Activated CD4-positive, alpha-beta T cell treated with anti-CD3 and anti-CD28 coated beads for 1 hour (primary cell): ENCODE measurements around the gene OTOS.

ENCODE experiments used
- DNase-seq: peaks from one replicate; pipeline ENCODE4 v3.0.0-alpha.2; 2020

OTOS gene

DNA sequence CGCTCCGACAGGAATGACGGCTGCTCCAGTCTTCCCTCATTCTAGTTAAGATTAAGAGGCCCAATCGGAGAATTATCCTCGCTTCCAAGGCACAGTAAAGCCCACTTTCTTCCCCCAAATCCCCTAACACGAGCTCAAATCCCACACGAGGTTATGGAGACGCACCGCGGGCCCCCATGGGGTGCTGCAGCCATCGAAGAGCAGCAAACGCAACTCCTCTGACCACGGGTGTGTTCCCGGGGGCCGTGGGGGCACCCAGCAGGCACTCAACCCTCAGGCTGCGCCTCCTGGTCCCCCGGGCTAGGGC is 4.8 kb downstream of the OTOS start:
- DNase-seq, result no peak

GRCh38 chr2:240134956-240135520 is 5.4 kb downstream of the OTOS start:
- no peak for DNase-seq

GRCh38 chr2:240134466-240134865 is 6.0 kb downstream of the OTOS start:
- DNase-seq, result no peak

GRCh38 chr2:240133401-240133800 is 7.1 kb downstream of the OTOS start:
- DNase-seq, result no peak

GRCh38 chr2:240132651-240132980 is 7.8 kb downstream of the OTOS start:
- DNase-seq, result no peak

DNA sequence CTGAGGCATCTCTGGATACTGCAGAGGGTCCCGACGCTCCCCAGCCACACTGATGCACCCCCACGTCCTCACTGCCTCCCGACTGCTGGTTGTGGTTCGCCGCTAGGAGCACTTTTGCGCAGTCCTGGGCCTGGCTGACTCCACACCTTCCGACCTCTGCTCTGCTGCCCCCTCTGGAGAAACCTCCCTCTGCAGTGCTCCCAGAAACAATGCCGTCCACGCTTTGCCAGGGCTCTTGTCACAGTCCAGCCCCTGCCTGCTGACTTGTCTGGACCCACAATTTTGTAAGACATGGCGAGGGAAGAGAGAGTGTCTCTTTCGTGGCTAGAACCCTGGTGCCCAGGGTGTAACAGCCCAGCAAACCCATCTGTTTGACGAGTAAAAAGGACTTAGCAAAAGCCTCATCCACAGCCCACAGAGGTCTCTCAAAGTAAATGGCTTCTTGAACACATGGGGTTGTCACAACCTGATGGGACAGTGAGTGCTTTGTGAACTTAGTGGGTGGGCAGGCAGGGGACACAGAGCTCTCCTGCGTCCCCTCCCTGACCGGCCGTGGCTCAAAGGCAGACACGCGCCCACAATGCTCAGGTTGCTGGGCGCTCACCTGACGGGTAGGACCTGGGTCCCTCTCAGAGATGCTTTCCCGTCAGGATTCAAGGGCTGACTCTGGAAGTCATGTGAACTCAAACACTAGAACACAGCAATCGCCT is 8.4 kb downstream of the OTOS start:
- DNase-seq, result no peak

GRCh38 chr2:240131296-240131695 is 9.2 kb downstream of the OTOS start:
- DNase-seq, result no peak

DNA sequence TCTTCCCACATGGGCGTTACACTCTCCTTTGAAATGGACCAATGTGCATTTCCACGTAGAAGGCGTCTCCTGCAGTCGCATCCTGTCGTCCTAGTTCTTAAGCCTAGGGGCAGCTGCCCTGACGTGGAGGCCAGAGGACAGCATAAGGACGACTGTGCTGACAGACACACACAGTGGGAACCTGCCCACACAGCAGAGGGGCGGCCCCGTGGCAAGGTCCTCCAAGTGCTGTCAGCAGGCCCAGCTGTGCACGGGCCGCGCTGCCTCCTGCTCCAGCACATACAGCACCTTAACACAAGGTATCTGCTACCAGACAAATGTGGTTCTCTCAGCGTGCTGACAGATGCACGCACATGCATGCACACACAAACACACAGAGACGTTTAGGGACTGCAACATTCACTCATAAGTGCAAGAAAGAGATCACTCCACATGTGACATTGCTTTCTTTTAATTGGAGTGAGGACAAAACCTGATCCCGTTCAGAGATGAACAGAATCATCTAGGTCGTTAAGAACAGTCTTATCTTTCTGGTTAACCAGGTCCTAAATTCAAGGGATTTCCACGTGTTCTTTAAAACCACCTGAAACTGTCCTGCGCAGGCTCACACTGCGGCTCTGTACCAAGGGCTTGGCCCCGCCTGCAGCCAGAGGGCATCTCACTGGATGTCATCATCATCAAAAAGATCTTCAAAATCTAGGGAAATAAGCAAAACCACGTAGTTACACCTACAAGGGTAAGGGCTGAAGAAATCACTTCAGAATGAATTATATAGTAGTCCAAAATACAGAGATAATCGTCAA is 9.9 kb downstream of the OTOS start:
- no peak for DNase-seq

DNA sequence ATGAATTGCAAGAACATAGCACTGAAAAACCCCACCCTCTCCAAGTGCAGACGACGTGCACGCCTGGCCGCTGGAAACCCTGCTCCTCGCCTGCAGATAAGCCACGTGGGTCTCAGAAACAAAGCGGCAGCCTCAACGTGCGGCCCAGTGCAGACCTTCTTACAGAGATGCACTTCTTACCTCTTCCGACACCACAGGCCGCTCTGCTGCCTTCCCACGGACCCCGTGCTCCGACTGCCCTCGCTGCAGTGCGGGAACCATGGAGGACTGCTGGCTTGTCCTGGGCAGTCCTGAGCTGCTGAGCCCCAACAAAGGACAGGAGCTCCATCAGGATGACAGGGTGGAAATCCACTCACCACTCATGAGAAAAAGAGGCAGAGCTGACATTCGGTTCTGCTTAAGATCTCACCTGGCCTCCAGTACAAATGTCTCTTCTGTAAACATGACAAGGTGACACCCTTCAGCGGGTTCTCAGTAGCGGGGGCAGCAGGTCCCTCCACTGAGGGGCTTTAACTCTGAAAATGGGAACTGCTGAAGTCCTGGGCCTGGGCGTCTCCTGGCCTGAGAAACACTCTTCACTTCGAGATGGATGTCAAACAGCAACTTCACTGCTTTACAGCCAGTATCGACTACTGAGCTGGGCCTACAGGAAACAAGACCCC is 10.6 kb downstream of the OTOS start:
- DNase-seq, result no peak

DNA sequence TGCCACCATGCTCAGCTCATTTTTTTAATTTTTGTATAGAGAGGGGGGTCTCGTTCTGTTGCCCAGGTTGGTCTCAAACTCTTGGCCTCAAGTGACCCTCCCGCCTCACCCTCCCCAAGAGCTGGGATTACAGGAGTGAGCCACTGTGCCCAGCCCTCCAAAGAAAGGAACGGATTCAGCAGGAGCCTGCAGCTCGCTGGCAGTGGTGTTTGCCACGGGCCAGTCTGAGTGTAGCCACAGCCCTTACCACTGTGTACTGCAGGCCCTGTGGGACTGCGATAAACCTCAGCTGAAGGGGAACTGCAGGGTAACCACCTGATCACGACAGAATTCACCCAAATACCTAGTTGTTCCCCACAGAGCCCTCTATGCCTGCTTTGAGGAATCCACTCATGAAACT is 11.1 kb downstream of the OTOS start:
- no peak for DNase-seq

DNA sequence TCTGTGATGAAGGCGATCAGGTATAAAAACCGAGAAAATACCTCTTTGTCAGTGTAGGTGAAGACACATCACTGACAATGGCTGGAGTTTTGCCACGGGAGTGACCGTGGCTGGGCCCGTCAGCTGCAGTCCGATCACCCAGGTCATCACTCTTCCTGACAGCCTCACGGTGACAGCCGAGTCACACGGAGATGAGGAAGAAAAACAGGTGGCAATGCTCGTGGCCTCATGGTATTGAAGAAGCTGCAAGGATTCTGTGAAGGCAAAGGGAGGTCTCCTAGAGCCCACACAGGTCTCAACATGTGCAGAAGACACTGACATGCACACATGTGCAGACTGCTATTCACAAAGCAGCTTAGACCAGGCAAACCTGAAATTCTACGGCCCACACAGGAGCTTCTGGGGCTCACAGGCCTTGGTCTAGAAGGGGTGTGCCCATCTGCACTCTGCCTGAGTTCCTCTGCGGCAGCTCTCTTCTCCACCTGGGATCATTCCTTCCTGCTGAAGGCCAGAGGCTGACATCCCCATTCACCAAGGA is 11.8 kb downstream of the OTOS start:
- DNase-seq, result no peak

DNA sequence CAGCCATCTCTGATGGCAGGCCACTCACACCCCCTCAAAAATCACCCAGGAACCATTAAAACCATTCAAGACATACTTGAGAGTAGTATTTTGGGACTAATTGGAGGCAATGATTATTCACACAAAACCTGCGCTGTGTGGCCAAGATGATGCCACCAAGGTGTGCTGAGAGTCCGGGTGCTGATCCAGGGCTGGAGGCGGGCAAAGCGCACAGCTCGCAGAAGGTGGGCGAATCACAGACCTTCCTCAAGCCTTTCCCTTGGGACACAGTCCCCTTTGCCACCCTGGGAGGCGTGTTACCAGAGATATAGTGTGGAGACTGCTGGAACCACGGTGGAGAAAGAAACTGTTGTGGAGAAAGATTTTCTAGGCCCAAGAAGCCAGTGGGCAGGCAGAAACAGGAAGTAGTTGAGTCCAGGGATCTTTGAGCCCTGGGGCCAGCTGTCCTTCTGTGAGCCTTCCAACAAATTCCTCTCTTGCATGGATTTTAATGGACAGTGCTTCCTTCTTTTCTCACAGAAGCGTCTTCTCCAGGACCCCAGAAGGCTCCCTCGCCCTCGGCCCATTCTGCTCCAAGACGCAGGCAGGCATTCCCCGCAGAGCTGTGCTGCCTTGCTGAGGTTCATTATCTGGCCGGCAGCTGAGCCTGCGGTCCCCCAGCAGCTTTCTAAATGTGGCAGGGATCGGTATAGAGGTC is 12.4 kb downstream of the OTOS start:
- no peak for DNase-seq

DNA sequence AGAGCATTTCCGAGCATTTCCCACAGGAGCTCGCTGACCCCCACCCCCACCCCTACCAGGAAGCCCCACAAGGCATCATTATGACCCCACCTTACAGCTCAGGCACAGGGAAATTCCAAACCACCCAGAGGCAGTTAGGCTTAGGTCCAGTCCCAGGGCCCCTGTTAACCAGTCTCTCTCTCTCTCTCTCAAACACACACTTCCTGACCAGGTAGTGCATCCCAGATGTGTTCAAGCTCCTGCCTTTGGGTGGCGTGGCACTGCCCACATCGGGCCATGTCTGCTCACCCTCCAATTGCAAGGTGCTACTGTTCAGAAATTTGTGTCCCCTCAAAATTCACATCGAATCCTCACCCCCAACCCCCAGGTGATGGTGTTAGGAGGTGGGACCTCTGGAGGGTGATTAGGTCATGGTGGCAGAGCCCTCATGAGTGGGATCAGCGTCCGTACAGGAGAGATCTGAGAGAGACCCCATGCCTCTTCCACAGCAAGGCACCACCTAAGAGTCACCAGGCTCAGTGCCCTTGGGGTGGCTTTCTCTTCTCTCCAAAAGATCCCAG is 13.2 kb downstream of the OTOS start:
- no peak for DNase-seq

GRCh38 chr2:240126731-240127130 is 13.7 kb downstream of the OTOS start:
- no peak for DNase-seq

- no peak for DNase-seq
Observed at GRCh38 chr2:240125742-240126141, 14.7 kb downstream of the OTOS start.

- DNase-seq, result no peak
Observed at GRCh38 chr2:240124651-240125030, 15.8 kb downstream of the OTOS start.

DNA sequence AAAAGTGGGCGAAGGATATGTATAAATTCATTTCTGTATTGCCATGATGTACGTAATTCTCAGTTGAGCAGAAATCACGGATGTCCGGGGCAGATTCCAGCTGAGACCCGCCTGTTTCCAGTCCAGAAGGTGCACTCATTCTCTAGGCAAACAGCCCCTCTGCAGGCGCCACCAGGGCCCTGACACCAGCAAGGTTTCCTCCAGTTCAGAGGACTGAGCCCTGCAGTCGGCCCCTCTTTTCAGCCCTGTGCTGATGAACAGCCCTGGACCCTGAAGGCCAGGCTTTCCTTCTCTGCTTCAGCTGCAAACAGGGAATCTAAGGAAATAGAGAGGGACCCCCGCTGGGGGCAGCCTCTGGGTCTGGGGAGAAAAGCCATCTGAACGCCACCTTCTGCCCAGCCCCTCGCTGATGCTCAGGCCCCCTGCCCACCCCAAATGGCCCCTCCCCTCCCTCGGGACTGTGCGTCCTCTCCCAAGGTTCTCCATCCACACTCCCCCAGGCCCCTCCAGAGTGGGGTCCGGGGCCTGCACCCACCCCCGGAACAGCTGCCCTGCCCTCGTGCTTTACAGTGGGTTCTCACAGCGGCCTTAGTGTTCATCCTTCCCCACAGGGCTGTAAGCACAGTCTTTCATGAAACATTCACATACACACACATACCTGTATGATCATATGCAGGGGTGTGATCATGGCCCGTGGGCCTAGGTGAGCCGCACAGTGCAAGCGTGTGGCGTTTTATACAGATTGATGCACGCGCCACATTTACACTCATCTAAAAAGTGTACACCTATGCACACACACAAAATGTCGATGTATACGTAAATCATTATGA is 16.4 kb downstream of the OTOS start:
- DNase-seq, result no peak

- DNase-seq, result no peak
Observed at GRCh38 chr2:240121675-240122074, 18.8 kb downstream of the OTOS start.

- no peak for DNase-seq
Observed at GRCh38 chr2:240121190-240121589, 19.3 kb downstream of the OTOS start.

DNA sequence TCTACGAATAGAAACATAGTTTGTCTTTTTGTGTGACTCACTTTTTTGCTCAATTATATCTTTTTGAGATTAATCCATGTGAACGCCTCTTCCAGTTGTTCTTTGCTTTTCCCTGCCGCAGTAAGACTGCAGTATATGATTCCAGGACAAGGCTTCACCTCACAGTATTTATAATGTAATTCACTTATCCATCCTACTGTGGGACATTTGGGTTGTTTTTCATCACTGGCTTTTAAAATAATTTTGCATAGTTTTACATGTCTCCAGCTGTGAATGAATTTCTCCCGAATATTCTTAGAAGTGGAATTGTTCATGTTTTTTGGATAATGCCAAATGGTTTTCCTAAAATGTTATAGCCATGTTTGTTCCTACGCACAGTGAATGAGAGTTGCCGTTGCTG is 26.2 kb downstream of the OTOS start:
- no peak for DNase-seq

DNA sequence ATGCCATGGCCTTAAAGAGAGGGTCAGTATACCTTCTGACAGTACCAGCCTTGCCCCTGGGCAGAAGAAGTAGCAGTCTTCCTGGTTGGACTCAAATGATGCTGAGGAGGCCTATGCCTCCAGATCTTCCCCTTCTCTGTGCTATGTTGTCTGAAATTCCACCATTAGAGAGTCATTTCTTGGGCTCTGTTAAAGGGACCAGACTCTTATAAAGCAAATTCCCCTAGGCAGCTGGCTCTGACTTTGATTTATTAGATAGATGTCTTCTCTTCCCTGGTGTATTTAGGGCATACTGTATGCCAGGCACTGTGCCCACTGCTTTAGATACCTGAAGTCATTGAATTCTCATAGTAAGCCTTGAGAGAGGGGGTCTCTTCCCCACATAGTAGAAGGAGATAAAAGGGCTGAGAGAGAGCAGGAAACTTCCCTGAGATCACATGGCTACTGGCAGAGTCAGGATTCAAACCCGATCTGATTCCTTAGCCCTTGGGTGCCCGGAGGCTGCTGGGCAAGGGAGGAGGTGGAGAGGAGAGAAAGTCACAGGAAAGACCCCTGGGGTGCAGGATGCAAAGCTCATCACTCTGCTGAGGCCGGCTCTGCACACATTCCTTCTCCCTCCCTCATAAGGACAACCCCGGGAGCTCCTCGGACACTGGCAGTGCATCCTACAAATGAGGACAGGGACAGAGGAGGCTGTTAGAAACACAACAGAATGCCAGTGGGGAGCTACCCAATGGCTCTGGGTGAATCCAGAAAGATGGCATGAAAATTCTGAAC is 27.4 kb downstream of the OTOS start:
- no peak for DNase-seq
